Measurements from ENCODE around the gene SAYSD1.

Gene SAYSD1

GRCh38 chr6:39076623-39077535 is 38.1 kb downstream of the SAYSD1 start:
- H3K27me3 ChIP-seq (replicated peaks; ENCODE audit: control insufficient read depth, insufficient read depth, low read length): peaks cover 36% of the 10 kb centered on the region
- no peaks in the 10 kb centered on the region for H3K9me3 ChIP-seq (ENCODE audit: control insufficient read depth, low read length)
- no peak overlapping the region for H3K4me3 ChIP-seq (ENCODE audit: low read length)
- no peak for DNase-seq (ENCODE audit: low read depth)
- H3K9ac ChIP-seq (ENCODE audit: low read length): no peak overlapping the region
- H3K36me3 ChIP-seq (ENCODE audit: control insufficient read depth, insufficient read depth, low read length, severe bottlenecking): no peaks in the 10 kb centered on the region
- no peaks in the 10 kb centered on the region for H3K4me1 ChIP-seq (ENCODE audit: control insufficient read depth, insufficient read depth, low read length)

GRCh38 chr6:39075807-39076622 is 39.0 kb downstream of the SAYSD1 start:
- H3K9ac ChIP-seq (ENCODE audit: low read length): no peak overlapping the region
- H3K4me3 ChIP-seq (ENCODE audit: low read length): no peak overlapping the region
- DNase-seq (ENCODE audit: low read depth): no peak
- H3K9me3 ChIP-seq (ENCODE audit: control insufficient read depth, low read length): no peaks in the 10 kb centered on the region
- peaks cover 36% of the 10 kb centered on the region for H3K27me3 ChIP-seq (replicated peaks; ENCODE audit: control insufficient read depth, insufficient read depth, low read length)
- no peaks in the 10 kb centered on the region for H3K36me3 ChIP-seq (ENCODE audit: control insufficient read depth, insufficient read depth, low read length, severe bottlenecking)
- H3K4me1 ChIP-seq (ENCODE audit: control insufficient read depth, insufficient read depth, low read length): no peaks in the 10 kb centered on the region

GRCh38 chr6:39075010-39075686 is 39.8 kb downstream of the SAYSD1 start:
- DNase-seq (ENCODE audit: low read depth): no peak
- Histone ChIP-seq H3K9ac (ENCODE audit: low read length) (no peak overlapping the region), H3K4me1 (ENCODE audit: control insufficient read depth, insufficient read depth, low read length) (no peaks in the 10 kb centered on the region), H3K27me3 (replicated peaks; ENCODE audit: control insufficient read depth, insufficient read depth, low read length) (peaks cover 28% of the 10 kb centered on the region), H3K4me3 (ENCODE audit: low read length) (no peak overlapping the region), H3K36me3 (ENCODE audit: control insufficient read depth, insufficient read depth, low read length, severe bottlenecking) (no peaks in the 10 kb centered on the region), H3K9me3 (ENCODE audit: control insufficient read depth, low read length) (peaks cover 4% of the 10 kb centered on the region)

DNA sequence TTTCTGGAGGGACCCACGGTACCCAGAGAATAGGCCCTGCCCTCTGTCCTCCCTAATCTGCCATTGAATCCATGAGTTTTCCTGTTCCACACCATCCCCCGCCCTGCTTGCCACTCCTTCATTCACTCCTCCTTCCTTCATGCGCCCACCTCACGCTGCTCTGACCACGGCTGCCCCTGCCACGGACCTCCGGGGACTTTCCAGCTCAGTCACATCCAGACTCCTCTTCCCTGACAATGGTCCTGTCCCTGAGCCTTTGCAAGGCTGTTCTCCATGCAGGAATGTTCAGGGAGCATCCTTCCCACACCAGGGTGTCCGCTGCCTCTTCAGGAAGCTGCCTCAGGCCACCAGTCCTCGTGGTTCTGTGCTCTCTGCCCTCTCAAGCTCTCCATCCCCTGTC is 40.5 kb downstream of the SAYSD1 start:
- peaks cover 9% of the 10 kb centered on the region for H3K9me3 ChIP-seq (ENCODE audit: control insufficient read depth, low read length)
- no peaks in the 10 kb centered on the region for H3K4me1 ChIP-seq (ENCODE audit: control insufficient read depth, insufficient read depth, low read length)
- no peak overlapping the region for H3K9ac ChIP-seq (ENCODE audit: low read length)
- H3K36me3 ChIP-seq (ENCODE audit: control insufficient read depth, insufficient read depth, low read length, severe bottlenecking): no peaks in the 10 kb centered on the region
- DNase-seq (ENCODE audit: low read depth): no peak
- H3K27me3 ChIP-seq (replicated peaks; ENCODE audit: control insufficient read depth, insufficient read depth, low read length): peaks cover 33% of the 10 kb centered on the region
- H3K4me3 ChIP-seq (ENCODE audit: low read length): no peak overlapping the region

DNA sequence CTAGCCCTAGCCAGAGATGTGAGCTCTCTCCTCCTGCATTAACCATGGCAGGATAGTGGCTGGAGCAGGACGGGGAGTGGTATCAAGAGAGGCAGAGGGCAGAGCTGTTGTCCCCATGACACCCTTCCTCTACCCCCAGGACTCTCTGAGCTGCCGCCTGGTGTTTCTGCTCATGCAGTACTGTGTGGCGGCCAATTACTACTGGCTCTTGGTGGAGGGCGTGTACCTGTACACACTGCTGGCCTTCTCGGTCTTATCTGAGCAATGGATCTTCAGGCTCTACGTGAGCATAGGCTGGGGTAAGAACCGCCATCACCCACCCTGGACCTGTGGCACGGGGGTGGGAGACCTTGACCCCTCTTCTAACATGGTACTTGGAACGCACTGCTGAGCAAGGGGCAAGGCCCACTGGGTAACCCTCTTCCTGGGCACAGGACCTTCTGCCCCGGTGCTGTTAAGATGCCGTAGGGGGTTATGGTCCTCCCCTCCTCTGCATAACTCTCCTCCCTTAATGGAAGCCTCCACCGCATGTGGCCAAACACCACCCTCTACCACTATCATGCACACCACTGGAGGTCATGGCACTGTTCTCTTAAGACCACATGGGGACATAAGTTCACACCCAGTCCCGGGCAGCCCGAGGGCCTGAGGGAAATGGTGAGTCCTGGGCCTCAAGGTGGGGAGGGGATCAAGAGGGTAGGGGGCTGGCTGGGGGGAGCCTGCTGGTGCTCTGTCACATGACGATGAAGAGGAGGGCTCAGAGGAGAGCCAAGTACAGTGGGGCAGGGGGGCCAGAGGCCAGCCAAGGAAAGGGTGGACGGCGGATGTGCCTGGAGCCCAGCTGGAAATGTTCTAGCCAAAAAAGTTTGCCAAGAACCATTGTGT is 41.3 kb downstream of the SAYSD1 start:
- no peak for DNase-seq (ENCODE audit: low read depth)

DNA sequence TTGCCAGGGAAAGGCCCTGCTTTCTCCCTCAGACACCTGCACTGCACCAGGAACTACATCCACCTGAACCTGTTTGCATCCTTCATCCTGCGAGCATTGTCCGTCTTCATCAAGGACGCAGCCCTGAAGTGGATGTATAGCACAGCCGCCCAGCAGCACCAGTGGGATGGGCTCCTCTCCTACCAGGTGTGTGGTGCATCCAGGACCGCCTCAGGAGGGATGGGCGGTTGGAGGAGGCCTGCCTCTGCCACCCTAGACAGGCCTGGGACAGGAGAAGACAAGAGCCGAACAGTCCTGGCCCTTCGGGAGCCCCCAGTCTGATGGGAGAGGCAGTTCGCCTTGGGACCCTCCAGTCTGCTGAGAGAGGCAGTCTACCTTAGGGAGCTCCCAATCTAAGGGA is 42.2 kb downstream of the SAYSD1 start:
- no peaks in the 10 kb centered on the region for H3K4me1 ChIP-seq (ENCODE audit: control insufficient read depth, insufficient read depth, low read length)
- no peak overlapping the region for H3K9ac ChIP-seq (ENCODE audit: low read length)
- no peaks in the 10 kb centered on the region for H3K36me3 ChIP-seq (ENCODE audit: control insufficient read depth, insufficient read depth, low read length, severe bottlenecking)
- peaks cover 9% of the 10 kb centered on the region for H3K9me3 ChIP-seq (ENCODE audit: control insufficient read depth, low read length)
- peaks cover 31% of the 10 kb centered on the region for H3K27me3 ChIP-seq (replicated peaks; ENCODE audit: control insufficient read depth, insufficient read depth, low read length)
- H3K4me3 ChIP-seq (ENCODE audit: low read length): no peak overlapping the region
- DNase-seq (ENCODE audit: low read depth): no peak

More for the DNA sequence above, 41.3 kb downstream of the SAYSD1 start:
- H3K9me3 ChIP-seq (ENCODE audit: control insufficient read depth, low read length): peaks cover 9% of the 10 kb centered on the region
- no peaks in the 10 kb centered on the region for H3K4me1 ChIP-seq (ENCODE audit: control insufficient read depth, insufficient read depth, low read length)
- peaks cover 27% of the 10 kb centered on the region for H3K27me3 ChIP-seq (replicated peaks; ENCODE audit: control insufficient read depth, insufficient read depth, low read length)
- H3K4me3 ChIP-seq (ENCODE audit: low read length): no peak overlapping the region
- H3K9ac ChIP-seq (ENCODE audit: low read length): no peak overlapping the region
- H3K36me3 ChIP-seq (ENCODE audit: control insufficient read depth, insufficient read depth, low read length, severe bottlenecking): no peaks in the 10 kb centered on the region

- no peak for DNase-seq (ENCODE audit: low read depth)
- Histone ChIP-seq H3K36me3 (ENCODE audit: control insufficient read depth, insufficient read depth, low read length, severe bottlenecking) (no peaks in the 10 kb centered on the region), H3K4me1 (ENCODE audit: control insufficient read depth, insufficient read depth, low read length) (no peaks in the 10 kb centered on the region), H3K9ac (ENCODE audit: low read length) (no peak overlapping the region), H3K27me3 (replicated peaks; ENCODE audit: control insufficient read depth, insufficient read depth, low read length) (peaks cover 38% of the 10 kb centered on the region), H3K9me3 (ENCODE audit: control insufficient read depth, low read length) (peaks cover 9% of the 10 kb centered on the region), H3K4me3 (ENCODE audit: low read length) (no peak overlapping the region)
These were observed 46.6 kb downstream of the SAYSD1 start for GRCh38 chr6:39068391-39068790.

GRCh38 chr6:39065561-39065960 is 49.4 kb downstream of the SAYSD1 start:
- DNase-seq (ENCODE audit: low read depth): no peak

GRCh38 chr6:39063526-39063925 is 51.5 kb downstream of the SAYSD1 start:
- DNase-seq (ENCODE audit: low read depth): no peak
- H3K9ac ChIP-seq (ENCODE audit: low read length): no peak overlapping the region

More at GRCh38 chr6:39065561-39065960, 49.4 kb downstream of the SAYSD1 start:
- no peak overlapping the region for H3K4me3 ChIP-seq (ENCODE audit: low read length)
- peaks cover 56% of the 10 kb centered on the region for H3K27me3 ChIP-seq (replicated peaks; ENCODE audit: control insufficient read depth, insufficient read depth, low read length)
- H3K9ac ChIP-seq (ENCODE audit: low read length): no peak overlapping the region
- no peaks in the 10 kb centered on the region for H3K36me3 ChIP-seq (ENCODE audit: control insufficient read depth, insufficient read depth, low read length, severe bottlenecking)
- H3K4me1 ChIP-seq (ENCODE audit: control insufficient read depth, insufficient read depth, low read length): no peaks in the 10 kb centered on the region
- peaks cover 9% of the 10 kb centered on the region for H3K9me3 ChIP-seq (ENCODE audit: control insufficient read depth, low read length)

GRCh38 chr6:39062014-39062740 is 52.8 kb downstream of the SAYSD1 start:
- H3K27me3 ChIP-seq (replicated peaks; ENCODE audit: control insufficient read depth, insufficient read depth, low read length): peaks cover 68% of the 10 kb centered on the region
- H3K9ac ChIP-seq (ENCODE audit: low read length): no peak overlapping the region
- DNase-seq (ENCODE audit: low read depth): no peak
- no peaks in the 10 kb centered on the region for H3K36me3 ChIP-seq (ENCODE audit: control insufficient read depth, insufficient read depth, low read length, severe bottlenecking)
- H3K9me3 ChIP-seq (ENCODE audit: control insufficient read depth, low read length): no peaks in the 10 kb centered on the region
- no peaks in the 10 kb centered on the region for H3K4me1 ChIP-seq (ENCODE audit: control insufficient read depth, insufficient read depth, low read length)
- no peak overlapping the region for H3K4me3 ChIP-seq (ENCODE audit: low read length)

More at GRCh38 chr6:39063526-39063925, 51.5 kb downstream of the SAYSD1 start:
- Histone ChIP-seq H3K9me3 (ENCODE audit: control insufficient read depth, low read length) (no peaks in the 10 kb centered on the region), H3K27me3 (replicated peaks; ENCODE audit: control insufficient read depth, insufficient read depth, low read length) (peaks cover 66% of the 10 kb centered on the region), H3K4me1 (ENCODE audit: control insufficient read depth, insufficient read depth, low read length) (no peaks in the 10 kb centered on the region), H3K36me3 (ENCODE audit: control insufficient read depth, insufficient read depth, low read length, severe bottlenecking) (no peaks in the 10 kb centered on the region), H3K4me3 (ENCODE audit: low read length) (no peak overlapping the region)

Data from adipocyte (in vitro differentiated cells).